WTC11 (cell line): Measurements from ENCODE around the gene SVIL. TPM values are rescaled to one million over a fixed set of nuclear protein-coding genes. Genes with fewer than 3 reads are reported as not detected.

Source experiments
- ATAC-seq: fragments of 200-7000 bp; cut with Tn5 transposase; 2 replicates; pipeline ENCODE4 v1.10.0; 2021; ENCODE audit warnings: mild to moderate bottlenecking, moderate library complexity
- Bru-seq: library from RNA; stranded (reverse); fragments of 400-500 nt; gene quantifications from one replicate; lab custom pipeline; 2021; lab: Mats Ljungman, UMichigan
- CTCF ChIA-PET: fragments of 300-600 bp; sonication (Branson Sonifier 250); formaldehyde crosslinking; loops from one replicate; lab custom pipeline; 2021; ENCODE audit warnings: antibody characterized with exemption; lab: Charles Lee
- POLR2A ChIA-PET: fragments of 350-600 bp; sonication (Branson Sonifier 250); formaldehyde crosslinking; loops from one replicate; lab custom pipeline; 2021; ENCODE audit warnings: antibody characterized with exemption; lab: Charles Lee
- DNase-seq: peaks from one replicate; pipeline ENCODE4 v3.0.0; 2021; ENCODE audit warnings: low spot score
- H3K27ac Mint-ChIP-seq: 2 replicates; pipeline ENCODE4 v1.8.0; 2021; ENCODE audit warnings: mixed read lengths
- H3K27me3 Mint-ChIP-seq: 2 replicates; pipeline ENCODE4 v1.8.0; 2021; ENCODE audit warnings: low read depth, mild to moderate bottlenecking, moderate library complexity, mixed read lengths
- H3K36me3 Mint-ChIP-seq: 2 replicates; pipeline ENCODE4 v1.8.0; 2021; ENCODE audit warnings: mixed read lengths
- H3K4me1 Mint-ChIP-seq: 2 replicates; pipeline ENCODE4 v1.8.0; 2022; ENCODE audit warnings: mixed read lengths
- H3K4me3 Mint-ChIP-seq: 2 replicates; pipeline ENCODE4 v1.8.0; 2021; ENCODE audit warnings: mild to moderate bottlenecking, moderate library complexity, mixed read lengths
- H3K9me3 Mint-ChIP-seq: 2 replicates; pipeline ENCODE4 v1.8.0; 2021; ENCODE audit warnings: mixed read lengths
- AFF4 ChIP-seq: sonication (generic); formaldehyde crosslinking; IDR thresholded peaks from 2 replicates; pipeline ENCODE4 v1.8.1; 2023; ENCODE audit warnings: mild to moderate bottlenecking, missing genetic modification reagents, borderline replicate concordance
- CBFB ChIP-seq: sonication (generic); formaldehyde crosslinking; IDR thresholded peaks from 2 replicates; pipeline ENCODE4 v1.8.1; 2022; ENCODE audit warnings: mild to moderate bottlenecking, low read depth, missing genetic modification reagents
- CREB1 ChIP-seq: sonication (generic); formaldehyde crosslinking; IDR thresholded peaks from 2 replicates; pipeline ENCODE4 v1.8.0; 2023; ENCODE audit warnings: mild to moderate bottlenecking, missing genetic modification reagents
- CREM ChIP-seq: sonication (generic); formaldehyde crosslinking; IDR thresholded peaks from 2 replicates; pipeline ENCODE4 v1.8.1; 2022; ENCODE audit warnings: mild to moderate bottlenecking, missing genetic modification reagents, moderate library complexity
- ELF4 ChIP-seq: sonication (generic); formaldehyde crosslinking; IDR thresholded peaks from 2 replicates; pipeline ENCODE4 v1.8.1; 2022; ENCODE audit warnings: low read depth, mild to moderate bottlenecking, moderate library complexity, missing genetic modification reagents
- ERG ChIP-seq: fragments of 250-450 bp; sonication (Bioruptor Pico); IDR thresholded peaks from 2 replicates; pipeline ENCODE4 v1.8.0; 2021; ENCODE audit warnings: mild to moderate bottlenecking
- JUN ChIP-seq: sonication (generic); formaldehyde crosslinking; IDR thresholded peaks from 2 replicates; pipeline ENCODE4 v1.8.0; 2023; ENCODE audit warnings: mild to moderate bottlenecking, missing genetic modification reagents
- NFYB ChIP-seq: sonication (generic); formaldehyde crosslinking; conservative IDR thresholded peaks from 2 replicates; pipeline ENCODE4 v1.8.0; 2022; ENCODE audit warnings: low read depth, missing genetic modification reagents
- USF2 ChIP-seq: sonication (generic); formaldehyde crosslinking; IDR thresholded peaks from 2 replicates; pipeline ENCODE4 v1.8.1; 2023; ENCODE audit warnings: mild to moderate bottlenecking, missing genetic modification reagents, moderate library complexity
- ZNF121 ChIP-seq: sonication (generic); formaldehyde crosslinking; IDR thresholded peaks from 2 replicates; pipeline ENCODE4 v1.8.0; 2023; ENCODE audit warnings: missing genetic modification reagents
- long read RNA-seq, 3 experiments: library from RNA in 1 of 3; library from capped mRNA in 1 of 3; library from polyadenylated mRNA in 1 of 3; unstranded in 2 of 3; stranded (forward) in 1 of 3; transcript quantifications; one replicate each; pipeline ENCODE4 v2.0.0, GENCODE V29; 2021
- total RNA-seq: library from RNA; stranded (reverse); gene quantifications from 3 replicates; pipeline ENCODE4 v1.2.3, GENCODE V29; 2021
- TF ChIP-seq, protein P1 (sequence below): sonication (generic); formaldehyde crosslinking; IDR thresholded peaks from 2 replicates; pipeline ENCODE4 v1.8.0; 2022; ENCODE audit warnings: mild to moderate bottlenecking, missing genetic modification reagents

The SVIL gene, protein sequence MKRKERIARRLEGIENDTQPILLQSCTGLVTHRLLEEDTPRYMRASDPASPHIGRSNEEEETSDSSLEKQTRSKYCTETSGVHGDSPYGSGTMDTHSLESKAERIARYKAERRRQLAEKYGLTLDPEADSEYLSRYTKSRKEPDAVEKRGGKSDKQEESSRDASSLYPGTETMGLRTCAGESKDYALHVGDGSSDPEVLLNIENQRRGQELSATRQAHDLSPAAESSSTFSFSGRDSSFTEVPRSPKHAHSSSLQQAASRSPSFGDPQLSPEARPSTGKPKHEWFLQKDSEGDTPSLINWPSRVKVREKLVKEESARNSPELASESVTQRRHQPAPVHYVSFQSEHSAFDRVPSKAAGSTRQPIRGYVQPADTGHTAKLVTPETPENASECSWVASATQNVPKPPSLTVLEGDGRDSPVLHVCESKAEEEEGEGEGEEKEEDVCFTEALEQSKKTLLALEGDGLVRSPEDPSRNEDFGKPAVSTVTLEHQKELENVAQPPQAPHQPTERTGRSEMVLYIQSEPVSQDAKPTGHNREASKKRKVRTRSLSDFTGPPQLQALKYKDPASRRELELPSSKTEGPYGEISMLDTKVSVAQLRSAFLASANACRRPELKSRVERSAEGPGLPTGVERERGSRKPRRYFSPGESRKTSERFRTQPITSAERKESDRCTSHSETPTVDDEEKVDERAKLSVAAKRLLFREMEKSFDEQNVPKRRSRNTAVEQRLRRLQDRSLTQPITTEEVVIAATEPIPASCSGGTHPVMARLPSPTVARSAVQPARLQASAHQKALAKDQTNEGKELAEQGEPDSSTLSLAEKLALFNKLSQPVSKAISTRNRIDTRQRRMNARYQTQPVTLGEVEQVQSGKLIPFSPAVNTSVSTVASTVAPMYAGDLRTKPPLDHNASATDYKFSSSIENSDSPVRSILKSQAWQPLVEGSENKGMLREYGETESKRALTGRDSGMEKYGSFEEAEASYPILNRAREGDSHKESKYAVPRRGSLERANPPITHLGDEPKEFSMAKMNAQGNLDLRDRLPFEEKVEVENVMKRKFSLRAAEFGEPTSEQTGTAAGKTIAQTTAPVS (N-terminal part only)
- 27.1 to 28.7 TPM (median 28.0 TPM) in 3 replicates for total RNA-seq
- percentile 71 among the genes with signal in this experiment for Bru-seq, nascent RNA
- long read RNA-seq, experiment 1, full-length matches to known transcripts, result 1 of 86 reads
- long read RNA-seq, experiment 1, partial matches to known transcripts, result 29 of 86 reads
- long read RNA-seq, experiment 1, other reads (novel, unspliced or antisense), result 56 of 86 reads
- long read RNA-seq, experiment 2, partial matches to known transcripts, result 14 of 27 reads
- long read RNA-seq, experiment 2, other reads (novel, unspliced or antisense), result 13 of 27 reads
- long read RNA-seq, experiment 3, partial matches to known transcripts, result 3 of 5 reads
- long read RNA-seq, experiment 3, other reads (novel, unspliced or antisense), result 2 of 5 reads

DNA sequence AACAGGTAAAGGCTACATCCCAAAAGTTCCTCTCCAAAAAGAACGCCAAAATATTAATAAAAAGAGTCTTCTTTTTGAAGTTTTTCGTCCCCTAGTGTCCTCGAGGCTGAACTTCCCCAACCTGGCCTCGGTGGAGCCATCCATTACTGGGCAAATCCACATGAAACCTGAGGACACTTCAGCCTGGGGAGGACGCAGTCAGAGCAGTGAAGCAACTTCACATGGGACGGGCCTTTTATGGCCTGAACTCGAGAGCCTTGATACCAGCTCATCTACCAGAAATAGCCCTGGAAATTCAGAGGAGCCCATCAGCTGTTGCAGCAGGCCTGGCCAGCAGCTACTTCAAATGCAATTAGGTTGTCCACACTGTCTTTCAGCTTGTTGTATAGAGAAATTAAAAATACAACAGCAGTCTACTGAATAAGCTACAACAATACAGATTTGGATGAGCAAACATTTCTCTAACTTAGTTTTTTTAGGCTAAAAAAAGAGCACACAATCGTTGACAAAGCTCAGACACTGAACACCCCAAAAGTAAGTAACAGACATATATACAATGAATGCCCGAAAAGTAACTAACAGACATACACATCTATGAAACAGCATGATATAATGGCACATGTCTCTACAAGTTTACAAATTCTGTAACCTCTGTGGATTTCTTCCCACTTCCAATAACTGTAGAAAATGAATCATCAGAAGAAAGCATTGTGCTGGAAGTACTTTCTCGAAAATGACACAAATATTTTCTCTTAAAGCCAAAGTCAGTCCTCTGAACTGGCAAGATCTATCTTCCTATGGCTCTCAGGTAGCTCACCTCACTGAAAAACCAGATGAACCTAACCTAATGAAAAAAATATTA, at the start of gene SVIL:
Gene SVIL, minus strand, starts transcription at position 208 of the 862 bp plus-strand sequence. CDS start 79,913 bp downstream, outside the sequence.
- H3K4me1 Mint-ChIP-seq, result peaks cover 52% of the 10 kb centered on the region
- peak; percentile 74 for ATAC-seq
- peak within 1 kb of the TSS; percentile 47 for H3K4me3 Mint-ChIP-seq
- peak within 1 kb of the TSS; percentile 90 for H3K27ac Mint-ChIP-seq
- H3K9me3 Mint-ChIP-seq, result peaks cover 6% of the 10 kb centered on the region
- TF ChIP-seq, protein P1, sequence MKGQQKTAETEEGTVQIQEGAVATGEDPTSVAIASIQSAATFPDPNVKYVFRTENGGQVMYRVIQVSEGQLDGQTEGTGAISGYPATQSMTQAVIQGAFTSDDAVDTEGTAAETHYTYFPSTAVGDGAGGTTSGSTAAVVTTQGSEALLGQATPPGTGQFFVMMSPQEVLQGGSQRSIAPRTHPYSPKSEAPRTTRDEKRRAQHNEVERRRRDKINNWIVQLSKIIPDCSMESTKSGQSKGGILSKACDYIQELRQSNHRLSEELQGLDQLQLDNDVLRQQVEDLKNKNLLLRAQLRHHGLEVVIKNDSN (CRISPR knock-in tag), result no peak
- TF ChIP-seq CREB1 (CRISPR knock-in tag) (no peak), ELF4 (CRISPR knock-in tag) (no peak), ZNF121 (CRISPR knock-in tag) (no peak), USF2 (CRISPR knock-in tag) (no peak), AFF4 (CRISPR knock-in tag) (no peak), NFYB (CRISPR knock-in tag) (no peak), CBFB (CRISPR knock-in tag) (no peak), CREM (no peak), ERG (CRISPR knock-in tag) (no peak), JUN (CRISPR knock-in tag) (no peak)
- TF ChIP-seq, all 79 proteins: peak for 0
- POLR2A ChIA-PET, result no interaction called here
- peaks cover 12% of the 10 kb centered on the region for H3K36me3 Mint-ChIP-seq
- CTCF ChIA-PET, result interaction anchor here (0.7 to 2.7 kb wide), 5 partner anchors 9 to 223 kb away, joined by 3 to 21 read pairs (median 3); no protein-coding TSS in a partner anchor
- peak; percentile 24 for DNase-seq
- H3K27me3 Mint-ChIP-seq, result no peaks in the 10 kb centered on the region
